Endothelial cell of umbilical vein (primary cell): Measurements from ENCODE around the gene AKT3. TPM values are rescaled to one million over a fixed set of nuclear protein-coding genes. Genes with fewer than 3 reads are reported as not detected.

Source experiments
- BruUV-seq: library from RNA; stranded (reverse); fragments of 400-500 nt; replicated peaks from 2 replicates; lab custom pipeline; 2021; lab: Mats Ljungman, UMichigan
- CTCF ChIA-PET: fragments of 300-600, 350-600 bp; sonication (Branson Sonifier 250); formaldehyde crosslinking; loops from one replicate; lab custom pipeline; 2021; ENCODE audit warnings: antibody characterized with exemption, inconsistent platforms; lab: Charles Lee
- POLR2A ChIA-PET: fragments of 300-600, 350-600 bp; sonication (Branson Sonifier 250); formaldehyde crosslinking; loops from one replicate; lab custom pipeline; 2021; ENCODE audit warnings: antibody characterized with exemption, inconsistent platforms; lab: Charles Lee
- DNase-seq: peaks from one replicate; pipeline ENCODE4 v3.0.0-alpha.2; 2011; ENCODE audit warnings: low read depth, low spot score
- FAIRE-seq: peaks from 2 replicates; lab custom pipeline; 2011; peaks lifted over from hg19 to GRCh38; lab: Jason Lieb, UNC
- H2AFZ ChIP-seq: 2 replicates; pipeline ENCODE4 v1.6.0; 2012; ENCODE audit warnings: low read depth, low read length, control low read depth, inconsistent platforms
- H3K27ac ChIP-seq: 2 replicates; pipeline ENCODE4 v1.5.1; 2011; ENCODE audit warnings: low read depth, mild to moderate bottlenecking, control low read depth, low read length, moderate library complexity; ENCODE audit not compliant: insufficient read depth
- H3K27me3 ChIP-seq, 2 experiments: 2 replicates each; pipeline versions ENCODE4 v1.6.0 to v1.6.1; 2011; ENCODE audit warnings: low read length in 2 of 2, mixed read lengths in 1 of 2; ENCODE audit not compliant: control insufficient read depth in 2 of 2, insufficient read depth in 2 of 2
- H3K36me3 ChIP-seq, 2 experiments: 2 replicates in 1 of 2; 3 replicates in 1 of 2; pipeline ENCODE4 v1.5.1; 2011; ENCODE audit warnings: low read length in 2 of 2, mild to moderate bottlenecking in 1 of 2, moderate library complexity in 1 of 2; ENCODE audit not compliant: control insufficient read depth in 2 of 2, insufficient read depth in 2 of 2; ENCODE audit errors: extremely low read depth in 1 of 2
- H3K4me1 ChIP-seq: 3 replicates; pipeline ENCODE4 v1.5.1; 2011; ENCODE audit warnings: mild to moderate bottlenecking, low read length; ENCODE audit not compliant: control insufficient read depth, insufficient read depth; ENCODE audit errors: extremely low read depth
- H3K4me2 ChIP-seq: 2 replicates; pipeline ENCODE4 v1.6.1; 2011; ENCODE audit warnings: low read length, control low read depth, mixed read lengths; ENCODE audit not compliant: insufficient read depth
- H3K4me3 ChIP-seq, 3 experiments: fragments of 200-600 bp in 1 of 3; sonication (generic), shearing (Covaris generic) in 1 of 3; replicated peaks in 1 of 3; 2 replicates each; pipeline ENCODE4 v1.5.1; 2011 to 2016; ENCODE audit warnings: control low read depth in 3 of 3, low read length in 3 of 3, mild to moderate bottlenecking in 2 of 3, inconsistent platforms in 1 of 3, low read depth in 1 of 3, moderate library complexity in 1 of 3; ENCODE audit not compliant: insufficient read depth in 1 of 3
- H3K79me2 ChIP-seq: 2 replicates; pipeline ENCODE4 v1.6.0; 2012; ENCODE audit warnings: low read length, inconsistent platforms; ENCODE audit not compliant: control insufficient read depth, insufficient read depth
- H3K9ac ChIP-seq: replicated peaks from 2 replicates; pipeline ENCODE3; 2011; ENCODE audit warnings: low read length, control low read depth; ENCODE audit not compliant: insufficient read depth; ENCODE audit errors: extremely low read depth
- H3K9me1 ChIP-seq: replicated peaks from 3 replicates; pipeline ENCODE4 v1.6.0; 2011; ENCODE audit warnings: mild to moderate bottlenecking, low read length; ENCODE audit not compliant: control insufficient read depth, insufficient read depth; ENCODE audit errors: extremely low read depth
- H3K9me3 ChIP-seq: replicated peaks from 2 replicates; pipeline ENCODE4 v1.5.1; 2012; ENCODE audit warnings: low read length, inconsistent platforms; ENCODE audit not compliant: control insufficient read depth, insufficient read depth
- H4K20me1 ChIP-seq: replicated peaks from 2 replicates; pipeline ENCODE3; 2011; ENCODE audit warnings: mild to moderate bottlenecking, low read length; ENCODE audit not compliant: control insufficient read depth, insufficient read depth; ENCODE audit errors: extremely low read depth
- EZH2 ChIP-seq: IDR thresholded peaks from 2 replicates; pipeline ENCODE4 v1.6.1; 2012; ENCODE audit warnings: borderline replicate concordance, low read depth, mild to moderate bottlenecking, moderate library complexity, low read length, inconsistent platforms; ENCODE audit not compliant: severe bottlenecking
- FOS ChIP-seq: IDR thresholded peaks from 2 replicates; pipeline ENCODE4 v1.6.1; 2011; ENCODE audit warnings: mild to moderate bottlenecking, low read length, moderate library complexity, borderline replicate concordance; ENCODE audit not compliant: insufficient read depth
- GATA2 ChIP-seq: IDR thresholded peaks from 2 replicates; pipeline ENCODE4 v1.7.0; 2011; ENCODE audit warnings: low read depth, mild to moderate bottlenecking, moderate library complexity, mixed read lengths, low read length; ENCODE audit not compliant: insufficient read length, insufficient read depth
- JUN ChIP-seq: IDR thresholded peaks from 2 replicates; pipeline ENCODE4 v1.6.1; 2011; ENCODE audit warnings: borderline replicate concordance, low read depth; ENCODE audit not compliant: insufficient read length, insufficient read depth
- MYC ChIP-seq: IDR thresholded peaks from one replicate; pipeline ENCODE4 v1.6.1; 2011; ENCODE audit warnings: mild to moderate bottlenecking, low read depth, low read length
- POLR2A ChIP-seq: IDR thresholded peaks from 2 replicates; pipeline ENCODE4 v1.6.1; 2012; ENCODE audit warnings: low read depth, mild to moderate bottlenecking, control low read depth, low read length
- POLR2AphosphoS5 ChIP-seq: IDR thresholded peaks from 2 replicates; pipeline ENCODE4 v1.6.1; 2012; ENCODE audit warnings: low read depth, mild to moderate bottlenecking, control low read depth, low read length, moderate library complexity; ENCODE audit not compliant: insufficient read depth
- dilution Hi-C: fragments of 300-500 bp; cut with MboI; formaldehyde crosslinking; loops from one replicate; pipeline ENCODE4 v1.15.0; 2019; ENCODE audit warnings: low sequenced_read_pairs; ENCODE audit not compliant: extremely low pct_ligation_motif_present
- intact Hi-C: fragments of 100-400 bp; cut with micrococcal nuclease; formaldehyde crosslinking; loops from one replicate; pipeline ENCODE4 v1.10.0; 2022
- polyA plus RNA-seq, 4 experiments: library from polyadenylated mRNA; depleted of rRNA in 3 of 4; stranded (reverse) in 3 of 4; unstranded in 1 of 4; fragments of >200 nt; gene quantifications; 2 replicates each; pipeline versions ENCODE4 v1.2.1 to v1.2.3, GENCODE V29; 2011 to 2012; ENCODE audit warnings: missing spikeins in 1 of 4
- total RNA-seq: library from RNA; stranded (reverse); gene quantifications from 2 replicates; pipeline ENCODE4 v1.2.3, GENCODE V29; 2021
- TF ChIP-seq, protein P1 (sequence below): IDR thresholded peaks from 2 replicates; pipeline ENCODE4 v1.6.1; 2011; ENCODE audit not compliant: insufficient read depth, insufficient read length
- TF ChIP-seq, protein P2 (sequence below), 2 donors: IDR thresholded peaks; 1 replicate in 1 of 2; 2 replicates in 1 of 2; pipeline ENCODE4 v1.5.1; 2011; ENCODE audit warnings: low read length in 2 of 2, mild to moderate bottlenecking in 2 of 2, moderate library complexity in 2 of 2, control low read depth in 1 of 2, inconsistent platforms in 1 of 2, low read depth in 1 of 2; ENCODE audit not compliant: insufficient read depth in 1 of 2; ENCODE audit errors: extremely low read depth in 1 of 2

Gene AKT3
- total and polyA plus RNA-seq, 2 donors (not counting 3 experiments of a cell fraction or from before 2014, with no cell fraction given) = 20.6 to 97.1 TPM

GRCh38 chr1:243732637-243733036 is 117.4 kb downstream of the AKT3 start:
- CTCF ChIA-PET = interaction anchor here (0.9 to 1.0 kb wide), 3 partner anchors 10 to 13 kb away, joined by 3 to 5 read pairs (median 3); no protein-coding TSS in a partner anchor
- intact Hi-C loops (no loop called here), dilution Hi-C loops (no loop called here)
- no peaks in the 10 kb centered on the region for H4K20me1 ChIP-seq
- H3K4me3 ChIP-seq = no peak overlapping the region
- no peak overlapping the region for H2AFZ ChIP-seq
- no peak overlapping the region for H3K27ac ChIP-seq
- H3K9me1 ChIP-seq = no peaks in the 10 kb centered on the region
- no TSS peak for BruUV-seq
- H3K4me2 ChIP-seq = no peak overlapping the region
- H3K36me3 ChIP-seq = no peaks in the 10 kb centered on the region
- POLR2A ChIA-PET = no interaction called here
- no peaks in the 10 kb centered on the region for H3K9me3 ChIP-seq
- no peak overlapping the region for H3K9ac ChIP-seq
- peaks cover 7% of the 10 kb centered on the region for H3K79me2 ChIP-seq
- H3K27me3 ChIP-seq = no peaks in the 10 kb centered on the region
- H3K4me1 ChIP-seq = no peaks in the 10 kb centered on the region
- DNase-seq = no peak
- no peak for FAIRE-seq
- TF ChIP-seq EZH2 (no peak), GATA2 (no peak), FOS (no peak), MYC (no peak), POLR2AphosphoS5 (no peak), JUN (no peak), POLR2A (no peak)
- TF ChIP-seq, protein P1, sequence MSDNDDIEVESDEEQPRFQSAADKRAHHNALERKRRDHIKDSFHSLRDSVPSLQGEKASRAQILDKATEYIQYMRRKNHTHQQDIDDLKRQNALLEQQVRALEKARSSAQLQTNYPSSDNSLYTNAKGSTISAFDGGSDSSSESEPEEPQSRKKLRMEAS = no peak
- TF ChIP-seq, protein P2, sequence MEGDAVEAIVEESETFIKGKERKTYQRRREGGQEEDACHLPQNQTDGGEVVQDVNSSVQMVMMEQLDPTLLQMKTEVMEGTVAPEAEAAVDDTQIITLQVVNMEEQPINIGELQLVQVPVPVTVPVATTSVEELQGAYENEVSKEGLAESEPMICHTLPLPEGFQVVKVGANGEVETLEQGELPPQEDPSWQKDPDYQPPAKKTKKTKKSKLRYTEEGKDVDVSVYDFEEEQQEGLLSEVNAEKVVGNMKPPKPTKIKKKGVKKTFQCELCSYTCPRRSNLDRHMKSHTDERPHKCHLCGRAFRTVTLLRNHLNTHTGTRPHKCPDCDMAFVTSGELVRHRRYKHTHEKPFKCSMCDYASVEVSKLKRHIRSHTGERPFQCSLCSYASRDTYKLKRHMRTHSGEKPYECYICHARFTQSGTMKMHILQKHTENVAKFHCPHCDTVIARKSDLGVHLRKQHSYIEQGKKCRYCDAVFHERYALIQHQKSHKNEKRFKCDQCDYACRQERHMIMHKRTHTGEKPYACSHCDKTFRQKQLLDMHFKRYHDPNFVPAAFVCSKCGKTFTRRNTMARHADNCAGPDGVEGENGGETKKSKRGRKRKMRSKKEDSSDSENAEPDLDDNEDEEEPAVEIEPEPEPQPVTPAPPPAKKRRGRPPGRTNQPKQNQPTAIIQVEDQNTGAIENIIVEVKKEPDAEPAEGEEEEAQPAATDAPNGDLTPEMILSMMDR (IDR thresholded peaks at IDR 0.05; ENCODE audit: extremely low read depth in 1 of 2, insufficient read depth in 1 of 2, low read depth in 1 of 2, low read length in 2 of 2) = no peak
